Inflammatory macrophage (primary cell): ENCODE measurements around the gene MAP2K1.
"Not testable (repeated sequence)": the region's sequence is repeated elsewhere in the genome, so short reads cannot be mapped to it uniquely, and the experiment has no call there.

ENCODE experiments used
- DNase-seq, 2 donors: peaks; one replicate each; pipeline ENCODE4 v3.0.0-alpha.2; 2020 to 2022

Gene MAP2K1

GRCh38 chr15:66480267-66480666 lies 93.6 kb downstream of the MAP2K1 start:
- no peak for DNase-seq

DNA sequence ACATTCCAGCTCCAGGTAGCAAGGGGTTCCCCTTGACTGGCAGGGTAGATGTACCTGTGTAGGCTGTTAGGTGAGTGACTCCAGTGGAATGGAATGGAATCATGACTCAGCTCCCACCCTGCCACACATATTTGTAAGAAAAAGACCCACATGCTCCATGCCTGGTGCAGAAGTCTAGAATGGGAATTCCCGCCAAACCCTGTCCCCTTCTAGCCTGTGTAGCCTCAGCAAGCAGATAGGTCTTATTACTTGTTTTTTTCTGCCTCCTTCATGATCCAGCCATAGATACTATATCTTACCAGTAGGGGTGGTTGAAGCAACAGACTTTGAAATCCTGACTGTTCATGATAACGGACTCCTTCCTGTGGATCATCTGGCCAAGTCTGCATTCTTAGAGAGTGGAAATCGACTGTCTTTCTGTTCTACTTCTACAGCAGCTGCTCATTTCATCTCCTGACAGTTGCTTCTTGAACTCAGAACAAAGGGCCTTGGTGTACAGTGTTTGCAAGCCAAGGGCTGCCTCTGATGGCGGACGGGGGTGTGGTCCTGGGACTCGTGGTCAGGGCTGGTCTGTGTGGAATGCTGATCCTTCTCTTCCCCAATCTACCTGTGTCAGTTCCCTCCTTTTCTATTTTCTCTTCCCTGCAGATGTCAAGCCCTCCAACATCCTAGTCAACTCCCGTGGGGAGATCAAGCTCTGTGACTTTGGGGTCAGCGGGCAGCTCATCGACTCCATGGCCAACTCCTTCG lies 94.6 kb downstream of the MAP2K1 start:
- DNase-seq = no peak

DNA sequence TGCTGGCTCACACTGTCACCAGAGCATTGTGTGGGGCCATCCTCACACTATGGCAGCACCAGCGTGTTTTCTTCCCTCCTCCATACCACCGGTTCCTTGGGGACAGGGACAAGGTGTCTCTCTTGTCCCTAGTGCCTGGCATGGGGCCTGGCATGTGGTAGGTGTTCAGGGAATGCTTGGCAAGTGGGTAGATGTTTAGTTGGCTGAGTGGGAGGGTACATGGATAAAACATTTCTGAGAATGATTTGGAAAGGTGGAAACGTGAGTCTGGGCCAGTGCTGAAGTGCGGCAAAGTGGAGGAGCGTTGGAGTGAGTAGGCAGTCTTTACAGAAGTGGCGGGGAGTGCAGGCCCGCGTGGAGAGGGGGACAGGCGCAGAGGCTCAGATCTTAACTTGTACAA lies 95.8 kb downstream of the MAP2K1 start:
- no peak for DNase-seq

DNA sequence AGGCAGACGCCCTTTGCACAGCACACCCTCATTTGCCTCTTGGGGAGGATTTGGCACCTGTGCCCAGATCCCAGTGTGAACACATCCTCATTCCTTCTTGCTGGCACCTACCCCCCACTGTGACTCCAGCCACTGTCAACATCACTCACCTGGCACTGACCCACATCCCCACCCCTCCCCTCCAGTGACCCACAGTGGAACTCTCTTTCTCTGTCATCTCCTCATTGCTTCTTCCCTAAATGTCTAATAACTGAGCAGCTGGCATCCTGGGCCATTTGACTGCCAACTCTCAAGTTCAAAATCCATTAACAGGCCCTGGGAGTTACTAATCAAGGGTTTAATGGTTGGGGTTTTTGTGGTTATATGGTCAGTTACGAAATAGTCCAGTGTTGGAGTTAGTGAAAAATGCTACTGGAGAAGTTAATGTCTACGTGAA lies 96.4 kb downstream of the MAP2K1 start:
- DNase-seq = peak; percentile 5 to 46

DNA sequence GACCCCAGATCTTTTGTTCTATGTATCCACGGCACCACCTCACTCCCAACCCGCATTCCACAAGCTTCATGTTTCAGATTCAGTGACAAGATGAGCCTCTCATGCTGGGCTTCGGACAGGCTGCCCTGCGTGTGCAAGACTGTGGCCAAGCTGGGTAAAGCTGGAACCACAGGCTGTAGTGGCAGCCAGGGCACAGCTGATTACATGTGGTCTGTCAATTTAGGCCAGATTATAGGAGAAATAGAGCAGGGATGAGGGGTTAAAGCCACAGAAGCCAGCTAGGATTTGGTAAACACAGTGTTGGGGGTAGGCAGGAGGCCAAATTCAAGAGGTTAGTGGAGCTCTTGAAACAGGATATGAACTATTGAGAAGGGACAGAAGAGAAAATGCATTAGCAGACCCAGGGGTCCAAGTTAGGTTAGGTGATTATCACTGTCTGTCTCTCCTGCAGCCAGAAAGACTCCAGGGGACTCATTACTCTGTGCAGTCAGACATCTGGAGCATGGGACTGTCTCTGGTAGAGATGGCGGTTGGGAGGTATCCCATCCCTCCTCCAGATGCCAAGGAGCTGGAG lies 97.9 kb downstream of the MAP2K1 start:
- DNase-seq = no peak

DNA sequence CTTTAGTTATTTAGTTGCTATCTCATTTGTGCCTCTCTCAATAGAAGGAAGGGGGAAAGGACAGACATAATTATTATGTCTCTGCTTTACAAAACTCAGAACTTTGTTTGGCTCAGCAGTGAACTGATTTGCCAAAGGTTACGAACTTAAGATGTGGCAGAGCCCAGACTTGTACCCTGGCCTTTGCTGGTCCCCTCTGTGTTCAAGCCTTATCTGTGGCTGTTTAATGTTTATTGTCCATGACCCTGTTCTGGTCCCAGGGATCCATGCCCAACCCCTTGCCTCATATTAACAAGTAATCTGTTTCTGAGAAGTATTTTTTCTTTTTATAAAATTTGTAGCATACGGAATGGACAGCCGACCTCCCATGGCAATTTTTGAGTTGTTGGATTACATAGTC lies 100.2 kb downstream of the MAP2K1 start:
- no peak for DNase-seq

DNA sequence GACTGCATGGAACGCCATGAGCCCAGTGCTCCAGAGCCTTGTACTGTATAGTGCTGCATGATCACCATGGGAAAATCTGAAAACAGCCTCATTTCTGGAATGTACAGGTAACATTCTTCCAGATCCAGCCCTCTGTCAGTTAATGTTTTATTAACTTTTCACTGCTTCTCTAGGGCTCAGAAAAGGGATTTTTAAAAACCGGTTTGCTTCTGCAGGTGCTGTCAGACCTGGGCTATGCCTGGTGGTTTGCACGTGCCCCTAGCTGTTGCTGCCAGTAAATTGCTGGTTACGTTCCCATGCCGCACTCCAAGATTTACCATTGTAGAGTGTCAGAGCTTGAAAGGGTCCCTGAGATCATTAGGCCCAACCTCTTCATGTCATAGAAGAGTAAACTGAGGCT lies 101.8 kb downstream of the MAP2K1 start:
- DNase-seq = no peak

GRCh38 chr15:66489179-66489791 lies 102.6 kb downstream of the MAP2K1 start:
- DNase-seq = no peak

- DNase-seq = no peak
Observed at GRCh38 chr15:66491846-66492245, 105.1 kb downstream of the MAP2K1 start.

DNA sequence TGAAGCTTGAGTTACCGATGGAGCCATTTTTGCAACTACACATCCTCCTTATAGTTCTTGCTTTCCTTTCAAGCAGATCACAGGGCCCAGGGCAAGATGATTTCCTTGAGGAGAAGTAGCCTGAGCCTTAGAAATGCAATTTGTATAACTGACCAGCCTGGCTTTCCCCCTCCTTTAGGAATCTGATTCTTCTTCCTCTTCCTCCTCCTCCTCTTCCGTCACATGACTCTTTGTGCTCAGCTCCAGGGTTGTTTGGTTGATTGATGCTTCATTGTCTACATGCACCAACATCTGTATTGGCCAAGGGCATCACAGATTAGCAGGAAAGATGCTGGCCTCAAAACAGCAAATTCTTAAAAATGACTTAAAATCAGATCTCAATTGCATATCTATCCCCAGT lies 107.5 kb downstream of the MAP2K1 start:
- DNase-seq = peak in 1 of 2 donors; percentile 37

DNA sequence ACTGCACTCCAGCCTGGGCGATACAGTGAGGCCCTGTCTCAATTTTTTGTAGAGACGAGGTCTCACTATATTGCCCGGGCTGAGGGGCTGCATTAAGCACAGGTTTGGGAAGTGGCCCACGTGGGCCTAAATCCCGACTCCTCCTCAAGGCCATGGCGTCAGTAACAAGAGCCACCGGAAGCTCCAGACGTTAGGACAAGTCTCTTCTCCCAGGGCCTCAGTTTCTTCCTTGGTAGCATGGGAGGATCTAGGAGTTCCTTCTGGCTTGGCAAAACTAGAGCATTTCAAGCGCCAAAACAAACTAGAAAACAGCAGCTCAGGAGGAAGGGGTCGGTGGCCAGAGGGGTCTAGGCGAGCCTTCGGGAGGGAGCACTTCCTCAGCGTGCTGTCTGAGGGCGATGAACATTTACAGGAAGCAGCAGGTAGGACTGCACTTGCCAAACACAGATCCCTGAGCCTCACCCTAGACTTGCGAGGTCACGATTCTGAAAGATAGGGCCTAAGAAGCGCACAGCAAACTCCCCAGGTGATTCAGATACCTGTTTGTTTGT lies 110.3 kb downstream of the MAP2K1 start:
- peak; percentile 7 to 21 for DNase-seq

DNA sequence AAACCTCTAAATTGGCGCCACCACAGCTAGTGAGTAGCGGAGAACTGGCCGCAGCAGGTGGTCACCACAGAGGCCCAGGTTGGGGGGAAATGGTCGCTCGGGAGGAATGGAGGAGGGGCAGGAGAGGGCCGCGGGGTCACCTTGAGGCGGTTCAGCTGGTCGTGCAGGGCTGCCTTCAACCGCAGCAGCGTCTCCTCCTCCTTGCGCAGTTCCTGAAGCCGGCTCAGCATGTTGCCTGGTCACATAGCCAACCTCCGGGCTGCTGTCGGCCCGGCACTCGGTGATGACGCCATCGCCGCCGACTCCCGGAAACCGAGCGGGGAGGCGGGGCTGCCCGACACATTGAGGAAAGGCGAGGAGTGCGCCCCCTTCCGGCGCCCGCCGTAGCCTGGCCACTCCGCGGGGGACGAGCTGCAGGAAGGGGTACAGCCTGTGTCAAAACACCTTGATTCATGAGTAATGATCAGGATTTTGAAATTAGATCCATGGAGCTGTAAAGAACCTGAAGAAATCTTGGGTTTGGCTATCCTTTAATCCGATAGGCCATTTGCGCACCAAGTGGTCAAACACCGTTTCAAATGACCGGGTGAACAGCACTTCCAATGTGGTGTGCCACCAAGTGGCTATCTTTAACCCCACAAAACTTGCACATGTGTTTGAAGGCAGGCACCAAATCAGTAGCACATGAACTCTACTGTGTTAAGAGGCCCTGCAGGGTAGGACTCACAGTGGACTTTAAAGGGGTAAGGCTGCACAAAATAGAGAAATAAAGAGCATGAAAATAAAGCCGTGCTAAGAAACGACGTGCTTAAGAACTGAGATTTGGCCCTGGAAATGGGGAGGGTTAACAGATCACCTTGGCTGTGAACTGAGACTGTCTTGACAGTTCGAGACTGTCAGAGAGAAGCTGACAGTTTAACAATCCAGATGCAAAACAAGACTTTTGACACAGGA lies 111.1 kb downstream of the MAP2K1 start, which contains the start of gene SNAPC5:
TSS of gene SNAPC5 (minus strand) at position 261 of the 954 bp plus-strand sequence. CDS start at position 230, 31 bp downstream.
- DNase-seq = peak; percentile 96 to 97

- peak; percentile 13 to 44 for DNase-seq
Observed at GRCh38 chr15:66498501-66499386, 112.0 kb downstream of the MAP2K1 start.

- not testable (repeated sequence) for DNase-seq
Observed at GRCh38 chr15:66500346-66500745, 113.6 kb downstream of the MAP2K1 start.

DNA sequence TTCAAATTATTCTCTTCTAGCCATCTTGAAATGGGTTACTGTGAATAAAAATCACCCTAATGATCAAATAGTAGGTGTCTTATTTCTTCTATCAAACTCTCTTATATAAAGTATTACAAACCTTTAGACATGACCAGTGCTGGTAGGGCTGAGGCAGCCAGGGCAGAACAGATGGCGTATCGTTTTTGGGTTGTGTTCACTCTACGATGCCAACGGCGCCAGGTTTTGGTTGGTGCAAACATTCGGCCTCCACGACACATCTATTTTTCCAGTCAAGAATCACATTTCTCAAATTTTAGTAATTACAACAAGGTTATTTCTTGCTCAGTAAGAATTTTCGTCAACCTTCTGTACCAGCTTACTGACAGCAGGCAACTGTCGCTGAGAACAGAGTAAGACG lies 115.8 kb downstream of the MAP2K1 start:
- DNase-seq = no peak

- DNase-seq = not testable (repeated sequence)
Observed at GRCh38 chr15:66503041-66503648, 116.4 kb downstream of the MAP2K1 start.

DNA sequence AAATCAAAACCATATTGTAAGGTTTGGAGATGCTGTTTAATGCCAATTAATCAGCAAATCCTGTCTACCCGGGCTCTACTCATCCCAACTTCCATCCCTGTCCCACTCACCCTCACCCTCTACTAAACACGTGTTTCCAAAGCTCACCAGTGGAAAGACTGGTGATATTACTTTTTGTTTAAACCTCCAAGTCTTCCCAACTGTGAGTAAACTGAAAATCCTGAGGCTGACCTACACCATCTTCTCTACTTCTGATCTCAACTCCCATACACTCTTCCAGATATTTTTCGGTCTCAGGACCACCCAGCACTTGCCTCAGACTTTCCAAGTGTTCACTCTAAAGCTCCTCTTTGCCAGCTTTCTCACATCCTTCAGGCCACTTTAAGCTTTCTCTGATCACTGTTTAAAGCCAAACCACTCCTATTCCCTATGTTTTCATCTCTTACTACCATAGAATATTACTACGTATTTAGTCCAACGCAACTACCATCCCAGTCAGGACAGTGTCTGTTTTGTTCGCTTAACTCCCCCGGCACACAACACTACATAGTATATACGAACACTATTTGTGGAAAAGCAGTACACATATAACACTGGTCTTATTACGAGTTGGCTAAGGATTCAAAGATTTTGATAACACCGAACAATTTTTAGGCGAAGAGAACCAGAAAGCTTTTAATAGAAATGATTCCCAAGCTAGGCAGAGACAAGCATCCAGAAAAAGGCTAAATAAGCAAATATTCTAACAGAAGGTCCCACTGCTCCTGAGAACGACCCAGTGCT lies 117.3 kb downstream of the MAP2K1 start:
- DNase-seq = no peak

GRCh38 chr15:66504563-66505429 lies 118.1 kb downstream of the MAP2K1 start, which contains the start of the genes RPL4 and ZWILCH:
RPL4 (minus strand) TSS chr15:66504855; CDS start chr15:66504790, 65 bp downstream.
ZWILCH (plus strand) TSS chr15:66505326; CDS start chr15:66505339, 13 bp downstream.
- DNase-seq = peak; percentile 86 to 88

GRCh38 chr15:66505430-66505811 lies 118.7 kb downstream of the MAP2K1 start:
- no peak for DNase-seq
